Renal cortex interstitium (tissue), 11 donors: ENCODE results near the gene LIPC. TPM values are rescaled to one million over a fixed set of nuclear protein-coding genes. Genes with fewer than 3 reads are reported as not detected.

Experiments
- DNase-seq, 11 donors: peaks; one replicate each; pipeline ENCODE4 v3.0.0-alpha.2; 2013; ENCODE audit warnings: low read depth in 9 of 11, low spot score in 4 of 11; ENCODE audit errors: extremely low read depth in 1 of 11
- polyA plus RNA-seq, 3 donors: library from polyadenylated mRNA; unstranded; fragments of 120-200 nt; gene quantifications; one replicate each; pipeline ENCODE4 v1.2.1, GENCODE V29; 2013; ENCODE audit not compliant: insufficient read length in 3 of 3

Gene LIPC
- polyA plus RNA-seq, 3 donors, result 14.0 to 17.6 (median 15.4) TPM

DNA sequence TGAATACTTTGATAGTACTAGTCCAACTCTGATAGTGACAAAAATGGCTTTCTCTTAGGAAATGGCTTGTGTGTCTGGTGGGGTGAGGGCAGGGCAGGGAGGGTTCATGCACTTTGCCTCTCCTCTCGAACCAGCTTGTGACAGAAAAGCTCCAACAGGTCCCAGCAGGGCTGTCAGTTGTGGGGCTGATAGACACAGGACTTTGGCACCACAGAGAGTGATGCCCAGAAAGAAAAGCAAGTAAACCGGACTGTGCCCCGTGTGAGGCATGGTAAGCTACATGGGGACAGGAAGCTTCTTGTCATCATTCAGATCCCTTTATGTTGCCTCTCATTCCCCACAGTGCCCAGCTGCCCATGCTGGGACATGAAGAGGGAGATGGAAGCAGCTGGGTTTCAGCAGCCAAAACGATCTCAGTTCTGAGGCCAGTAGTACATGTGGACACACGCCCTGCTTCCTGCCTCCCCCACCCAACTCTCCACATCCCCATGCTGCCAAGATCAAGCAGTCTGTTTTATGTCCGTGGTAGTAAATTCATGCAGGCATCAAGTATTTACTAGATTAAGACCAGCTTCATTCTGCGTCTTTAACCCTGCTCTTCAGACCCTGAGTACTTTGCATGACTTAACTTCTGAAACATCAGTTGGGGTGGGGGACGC lies 29.7 kb upstream of the LIPC start:
- DNase-seq, result peak in 6 of 11 donors; percentile 27 to 46 (median 37)

DNA sequence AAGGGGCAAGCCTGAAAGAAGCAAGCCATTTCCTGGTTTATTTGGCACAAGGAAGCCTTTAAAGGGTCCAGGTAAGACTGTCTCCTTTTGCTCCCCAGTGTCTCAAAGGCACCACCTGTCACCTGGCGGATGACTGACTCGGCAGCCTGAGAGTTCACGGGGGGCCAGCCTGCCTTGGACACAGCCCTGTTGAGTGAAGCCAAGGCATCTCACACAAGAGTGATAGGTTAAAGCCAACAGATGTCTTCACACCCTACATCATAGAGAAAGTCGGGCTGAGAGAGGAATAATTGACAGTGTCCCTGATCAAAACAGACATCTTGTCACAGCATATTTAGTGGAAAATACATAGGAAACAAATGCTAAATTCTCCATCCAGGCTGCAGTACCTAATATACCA lies 28.2 kb upstream of the LIPC start:
- DNase-seq, result no peak

DNA sequence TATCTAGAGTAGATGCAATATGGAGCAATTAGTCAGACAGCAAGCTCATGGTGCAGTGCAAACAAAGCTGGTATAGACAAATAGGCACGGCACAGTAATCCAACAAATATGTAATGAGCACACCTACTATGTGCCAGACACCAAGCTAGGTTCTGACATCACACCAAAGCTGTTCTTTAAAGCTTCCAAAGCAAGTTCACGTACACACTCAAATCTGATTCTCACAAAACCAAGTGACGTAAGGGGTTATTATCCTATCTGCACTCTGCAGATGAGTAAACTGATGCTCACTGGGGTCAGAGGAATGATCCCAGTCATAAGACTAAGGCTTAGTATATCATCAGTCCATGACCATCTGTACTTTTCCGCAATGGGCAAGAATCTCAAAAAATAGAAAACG lies 27.8 kb upstream of the LIPC start:
- DNase-seq, result no peak

DNA sequence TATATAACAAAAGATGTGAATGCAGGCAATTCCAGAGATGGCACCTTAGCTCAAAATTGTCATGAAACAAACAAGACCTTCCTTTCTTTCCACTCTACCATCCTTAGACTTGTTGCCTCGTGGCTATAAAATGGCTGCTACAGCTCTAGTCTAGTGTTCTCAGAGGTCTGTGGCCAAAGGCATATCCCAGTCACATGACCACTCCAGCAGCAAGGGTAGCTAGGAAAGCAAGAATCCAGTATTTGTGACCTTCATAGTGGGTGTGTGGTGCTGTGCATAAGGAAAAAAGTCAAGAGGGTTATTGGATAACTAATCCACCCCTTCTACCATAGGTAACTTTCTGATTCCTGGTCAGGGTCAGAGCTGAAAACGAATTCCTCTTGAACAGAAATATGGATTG lies 27.1 kb upstream of the LIPC start:
- DNase-seq, result no peak

DNA sequence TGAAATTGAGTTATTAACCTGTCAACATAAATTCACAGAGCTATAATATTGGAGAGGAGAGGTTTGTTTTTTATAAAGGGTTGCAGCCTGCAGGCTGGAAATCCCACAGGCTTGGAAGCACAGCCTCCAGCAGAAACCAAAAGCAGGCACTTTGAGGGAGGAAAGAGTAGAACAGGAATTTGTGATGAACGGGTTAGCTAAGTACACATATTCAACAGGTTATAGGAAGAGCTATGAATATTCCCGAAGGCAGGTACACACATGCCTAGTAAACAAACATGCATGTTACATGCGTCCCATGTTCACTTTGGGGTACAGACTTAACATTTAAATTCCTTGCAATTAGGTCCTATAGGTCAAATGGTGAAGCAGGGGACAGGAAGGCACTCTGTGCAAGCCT lies 25.9 kb upstream of the LIPC start:
- no peak for DNase-seq

DNA sequence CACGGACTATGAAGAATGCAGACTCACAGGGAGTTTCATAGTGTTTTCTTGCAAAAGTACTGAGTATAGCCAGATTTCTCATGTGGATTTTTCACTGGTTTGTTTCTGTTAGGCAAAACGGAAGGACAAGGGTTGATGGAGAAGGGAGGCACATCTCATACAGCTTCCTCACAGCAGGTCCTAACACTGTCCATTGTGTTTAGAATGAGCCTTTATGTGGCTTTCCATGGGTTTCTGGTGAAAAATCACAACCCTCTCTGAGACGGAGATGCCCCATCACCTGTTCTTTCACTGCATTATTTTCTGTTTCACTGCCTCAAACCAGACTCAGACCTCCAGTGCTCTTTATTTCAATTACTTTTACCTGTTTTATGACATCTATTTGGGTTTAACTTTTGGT lies 25.0 kb upstream of the LIPC start:
- DNase-seq, result no peak

DNA sequence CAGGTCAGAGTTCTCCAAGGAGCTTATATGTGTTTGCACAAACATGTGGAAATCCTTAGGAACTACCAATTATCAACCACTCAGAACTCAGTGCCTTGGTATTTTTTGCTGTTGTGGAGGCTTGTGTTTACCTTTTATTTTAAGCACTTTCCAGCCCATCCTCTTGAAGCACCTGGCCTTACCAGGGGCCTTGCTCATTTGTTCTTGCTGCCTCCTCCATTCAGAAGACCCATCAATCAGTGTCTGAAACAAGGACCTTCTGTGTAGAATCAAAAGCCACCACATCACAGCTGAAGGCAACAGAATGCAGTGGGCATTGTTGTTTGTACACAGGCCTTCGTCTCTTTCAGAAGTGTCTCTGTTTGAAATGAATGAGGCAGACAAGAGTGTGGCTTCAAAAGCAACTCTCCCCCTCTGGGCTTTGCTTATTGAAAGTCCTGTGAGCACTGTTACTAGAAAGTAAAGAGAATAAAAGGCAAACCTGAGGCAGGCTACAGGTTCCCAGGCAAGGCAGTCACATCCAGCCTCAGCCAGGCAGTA lies 24.5 kb upstream of the LIPC start:
- DNase-seq, result no peak

DNA sequence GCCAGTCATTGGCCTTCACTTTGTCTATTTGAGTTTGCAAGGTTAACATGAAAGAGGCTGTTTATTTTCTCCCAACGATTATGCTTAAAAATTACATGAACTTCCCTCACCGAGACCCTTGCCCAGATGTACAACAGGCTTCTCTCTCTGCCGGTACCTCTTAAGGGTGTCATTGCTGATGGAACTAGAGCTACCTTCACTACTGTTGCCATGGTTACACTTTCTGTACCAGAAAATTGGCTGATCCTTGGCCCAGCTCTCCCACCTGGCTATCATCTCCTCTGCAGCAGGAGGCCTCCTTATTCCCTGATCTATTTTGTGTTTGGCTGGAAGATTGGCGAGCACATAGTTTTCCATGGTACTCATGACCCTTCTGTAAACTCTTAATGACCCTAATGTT lies 24.0 kb upstream of the LIPC start:
- DNase-seq, result no peak

DNA sequence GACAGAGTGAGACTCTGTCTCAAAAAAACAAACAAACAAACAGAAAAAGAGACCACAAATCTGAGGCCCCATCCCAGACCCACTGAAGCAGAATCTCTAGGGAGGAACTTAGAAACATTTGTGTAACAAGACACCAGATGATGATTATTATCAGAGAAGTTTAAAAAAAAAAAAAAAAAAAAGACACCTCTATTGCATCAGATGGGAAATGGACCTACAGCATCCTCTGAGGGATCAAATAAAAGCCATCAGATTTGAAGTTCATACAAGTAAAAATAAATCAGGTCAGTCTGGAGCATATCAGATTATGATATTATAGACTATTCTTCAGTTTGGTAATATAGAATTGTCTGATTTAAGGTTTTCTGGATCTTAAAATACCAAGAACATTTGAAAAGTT lies 21.9 kb upstream of the LIPC start:
- DNase-seq, result no peak

DNA sequence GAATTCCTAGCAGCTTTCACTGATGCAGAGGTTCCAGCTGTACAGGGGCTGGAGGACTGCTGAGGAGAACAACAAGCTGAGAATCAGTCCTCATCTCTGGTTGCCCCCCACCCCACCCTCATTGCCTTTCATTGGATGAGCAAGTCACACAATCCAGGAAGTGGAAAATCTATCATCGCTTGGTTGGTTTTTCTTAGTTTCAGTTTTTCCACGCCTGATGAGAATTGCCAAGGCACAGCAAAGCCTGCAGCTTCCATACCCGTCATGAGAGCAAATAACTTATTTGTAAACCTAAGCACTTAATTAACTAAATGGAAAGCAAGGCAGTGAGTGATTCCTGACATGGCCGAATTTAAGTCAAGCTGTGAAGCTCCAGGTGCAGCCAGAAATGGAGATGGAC lies 21.4 kb upstream of the LIPC start:
- DNase-seq, result peak in 5 of 11 donors; percentile 26 to 46 (median 37)

DNA sequence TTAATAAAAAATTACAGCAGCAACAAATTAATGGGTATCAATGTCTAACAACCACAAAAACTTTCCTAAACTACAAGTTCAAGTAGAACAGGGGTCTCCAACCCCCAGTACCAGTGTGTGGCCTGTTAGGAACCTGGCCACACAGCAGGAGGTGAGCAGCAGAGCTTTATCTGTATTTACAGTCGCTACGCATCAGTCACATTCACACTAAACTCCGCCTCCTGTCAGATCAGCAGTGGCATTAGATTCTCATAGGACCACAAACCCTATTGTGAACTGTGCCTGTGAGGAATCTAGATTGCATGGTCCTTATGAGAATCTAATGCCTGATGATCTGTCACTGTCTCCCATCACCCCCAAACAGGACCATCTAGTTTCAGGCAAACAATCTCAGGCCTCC lies 18.5 kb upstream of the LIPC start:
- DNase-seq, result no peak

DNA sequence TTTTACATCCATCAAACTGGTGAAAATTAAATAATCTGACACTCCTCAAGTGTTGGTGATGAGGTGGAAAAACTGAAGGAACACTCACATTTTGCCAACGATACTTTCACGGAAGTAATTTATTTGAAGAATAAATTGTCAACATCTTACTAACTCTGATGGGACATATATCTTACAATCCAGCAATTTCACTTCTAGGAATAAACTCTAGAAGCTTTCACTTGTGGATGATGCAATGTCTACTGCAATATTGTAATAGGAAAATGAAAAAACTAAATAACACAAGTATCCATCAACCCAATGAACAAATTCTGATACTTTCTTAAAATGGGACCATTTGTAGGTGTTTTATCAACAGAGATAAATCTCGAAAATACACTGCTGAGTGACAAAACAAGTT lies 16.2 kb upstream of the LIPC start:
- DNase-seq, result no peak

DNA sequence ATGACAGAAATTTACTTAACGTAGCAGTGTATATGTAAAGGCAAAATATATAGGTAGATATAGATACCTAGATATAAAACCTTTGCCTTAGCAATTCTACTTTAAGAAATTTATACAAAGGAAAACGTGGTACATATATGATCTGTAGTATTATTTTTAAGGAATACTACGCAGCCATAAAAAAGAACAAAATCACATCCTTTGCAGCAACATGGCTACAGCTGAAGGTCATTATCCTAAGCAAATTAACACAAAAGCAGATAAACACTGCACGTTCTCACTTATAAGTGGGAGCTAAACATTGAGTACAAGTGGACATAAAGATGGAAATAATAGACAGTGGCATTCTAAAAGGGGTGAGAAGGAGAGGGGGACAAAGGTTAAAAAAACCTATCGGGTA lies 14.8 kb upstream of the LIPC start:
- DNase-seq, result no peak

DNA sequence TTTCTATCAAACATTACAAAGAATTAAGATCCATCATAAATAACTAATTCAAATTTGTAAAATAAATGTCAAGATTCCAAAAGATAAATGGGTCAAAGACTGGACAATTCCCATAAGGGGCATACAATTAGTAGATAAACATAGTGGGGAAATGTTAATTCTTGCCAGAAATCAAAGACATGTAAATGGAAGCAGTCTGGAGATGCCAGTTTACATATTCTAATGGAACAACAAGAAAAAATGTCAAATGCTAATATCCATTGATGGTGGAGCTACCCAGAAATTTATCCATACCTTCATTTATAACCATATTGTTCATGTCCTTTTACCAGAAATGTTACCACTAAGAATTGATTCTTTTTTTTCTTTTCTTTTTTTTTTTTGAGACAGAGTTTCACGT lies 13.7 kb upstream of the LIPC start:
- DNase-seq, result no peak

DNA sequence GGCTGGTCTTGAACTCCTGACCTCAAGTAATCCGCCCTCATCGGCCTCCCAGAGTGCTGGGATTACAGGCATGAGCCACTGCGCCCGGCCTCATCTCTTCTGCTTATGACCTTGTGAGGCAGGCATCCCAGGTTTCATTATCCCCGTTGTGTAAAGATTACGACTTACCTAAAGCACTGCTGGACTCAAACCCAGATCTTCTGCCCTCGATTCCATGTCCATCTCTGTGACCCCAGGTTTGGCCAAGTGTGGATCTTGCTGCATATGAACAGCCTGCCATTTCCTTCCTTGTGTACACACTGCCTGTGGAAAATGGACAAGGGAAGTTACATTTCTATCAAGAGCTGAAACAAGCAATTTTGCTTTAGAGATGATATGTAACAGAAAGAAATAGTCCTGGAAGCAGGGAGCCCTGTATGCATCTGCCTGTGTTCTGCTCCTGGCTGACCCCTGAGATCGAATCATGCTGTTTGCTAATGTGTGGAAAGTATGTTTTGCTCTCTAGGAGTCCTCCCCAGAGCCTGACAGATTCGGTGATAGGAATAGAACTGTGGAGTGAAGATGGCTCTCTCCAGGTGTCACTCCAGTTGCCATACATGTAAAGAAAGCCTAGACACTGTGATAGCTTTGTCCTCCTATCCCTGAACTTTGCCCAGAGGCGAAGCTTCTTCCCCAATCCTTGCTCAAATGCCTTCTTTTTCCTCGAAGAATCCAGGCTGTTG lies 11.8 kb upstream of the LIPC start:
- DNase-seq, result no peak

DNA sequence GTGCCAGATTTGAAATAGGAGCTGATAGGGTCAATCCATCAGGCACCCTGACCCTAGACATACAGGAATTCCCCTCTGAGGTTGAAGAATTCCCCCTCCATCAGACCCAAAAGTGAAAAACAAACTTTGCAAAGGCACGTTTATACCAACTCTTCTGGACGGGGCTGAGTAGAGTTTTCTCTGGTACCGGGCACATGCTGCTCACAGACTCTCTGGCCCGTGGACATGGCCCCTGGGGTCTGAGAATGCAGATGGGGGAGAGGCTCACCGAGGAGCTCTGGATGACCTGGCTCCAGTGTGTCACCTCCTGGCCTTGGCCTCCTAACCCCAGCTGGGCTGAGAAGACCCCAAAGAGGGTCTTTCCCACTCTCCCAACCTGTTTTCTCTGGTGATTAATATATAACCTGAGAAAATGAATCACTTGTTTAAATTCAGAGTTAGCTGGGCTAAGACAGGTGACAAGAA lies 11.2 kb upstream of the LIPC start:
- no peak for DNase-seq

DNA sequence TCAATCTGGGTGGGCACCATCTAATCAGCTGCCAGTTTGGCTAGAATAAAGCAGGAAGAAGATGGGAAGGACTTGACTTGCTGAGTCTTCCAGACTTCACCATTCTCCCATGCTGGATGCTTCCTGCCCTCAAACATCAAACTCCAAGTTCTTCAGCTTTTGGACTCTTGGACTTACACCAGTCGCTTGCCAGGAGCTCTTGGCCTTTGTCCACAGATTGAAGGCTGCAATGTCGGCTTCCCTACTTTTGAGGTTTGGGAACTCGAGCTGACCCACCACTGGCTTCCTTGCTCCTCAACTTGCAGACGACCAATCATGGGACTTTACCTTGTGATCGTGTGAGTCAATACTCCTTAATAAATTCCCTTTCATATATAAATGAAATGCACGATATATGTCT lies 8.6 kb upstream of the LIPC start:
- no peak for DNase-seq

DNA sequence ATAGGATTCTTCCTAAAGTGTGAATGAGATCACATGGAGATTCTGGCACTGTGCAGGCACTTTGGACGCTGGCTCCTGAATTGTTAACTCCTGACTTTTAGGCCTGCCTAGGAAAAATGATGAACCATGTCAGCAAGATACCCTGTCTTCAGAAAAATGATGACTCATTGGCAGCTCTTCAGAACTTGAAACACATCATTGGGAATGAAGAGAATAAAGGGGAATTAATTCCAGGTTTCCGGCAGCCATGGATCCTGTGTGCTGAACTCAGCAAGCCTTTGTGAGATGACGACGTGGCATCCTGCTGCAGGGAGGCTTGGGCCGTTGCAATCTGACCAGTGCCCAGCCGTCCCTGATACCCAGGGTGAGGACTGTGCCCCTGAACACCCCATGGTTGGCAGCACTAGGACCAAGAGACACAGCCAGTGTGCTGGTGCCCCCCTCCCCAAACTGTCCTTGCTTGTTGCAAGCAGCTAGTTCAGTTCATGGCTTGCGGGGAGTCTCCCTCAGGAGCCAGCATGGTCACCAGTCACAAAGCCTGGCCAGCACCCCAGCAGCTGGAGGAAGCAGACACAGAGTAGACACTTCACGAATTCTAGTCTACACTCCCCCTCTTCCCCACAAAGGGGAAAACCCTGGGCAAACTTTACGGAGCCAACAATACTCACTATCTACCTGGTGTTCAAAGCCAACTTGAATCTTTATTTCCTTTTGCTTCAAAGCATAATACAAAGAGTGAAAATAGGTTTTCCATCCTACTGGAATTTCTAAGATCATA lies 7.8 kb upstream of the LIPC start:
- no peak for DNase-seq

DNA sequence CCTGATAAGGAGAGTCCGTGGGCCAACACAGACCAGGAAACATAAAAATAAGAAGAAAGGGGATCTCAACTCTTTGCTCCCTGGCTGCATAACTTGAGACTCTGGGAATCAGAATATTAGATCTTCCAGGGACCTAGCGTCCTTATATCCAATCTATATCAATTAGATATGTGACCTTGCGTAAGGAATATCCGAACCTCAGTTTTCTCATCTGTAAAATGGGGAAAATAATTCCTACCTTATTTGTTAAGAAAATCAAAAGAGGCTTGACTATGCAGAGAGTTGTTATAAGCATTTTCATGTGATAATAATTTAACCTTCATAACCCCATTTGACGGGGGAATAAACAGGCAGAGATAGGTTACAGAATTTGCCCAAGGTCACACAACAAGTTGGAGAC lies 7.1 kb upstream of the LIPC start:
- no peak for DNase-seq

DNA sequence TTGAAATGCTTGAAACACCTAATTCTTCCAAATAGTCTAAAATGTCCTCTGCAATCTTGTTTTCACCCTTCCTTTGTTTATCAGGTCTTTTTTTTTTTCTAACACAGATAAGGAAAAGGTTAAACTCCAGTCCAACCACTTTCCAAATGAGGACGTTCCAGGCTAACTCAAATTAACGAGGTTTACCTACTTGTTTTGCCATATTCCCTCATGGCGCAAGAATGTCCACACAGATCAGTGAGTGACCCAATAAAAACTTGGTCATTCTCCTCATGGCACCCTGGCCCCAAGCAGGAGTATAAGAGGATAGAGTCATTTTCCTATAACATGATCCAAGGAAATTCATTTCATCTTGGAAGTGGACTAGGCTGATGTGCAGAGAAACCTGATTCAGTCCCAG lies 6.6 kb upstream of the LIPC start:
- no peak for DNase-seq
